HG02610 (cell line): ENCODE results near the gene KLHL40.

ENCODE experiments used
- ATAC-seq: cut with Tn5 transposase; IDR thresholded peaks from one replicate; pipeline ENCODE4 v1.9.1; 2021; ENCODE audit warnings: mild to moderate bottlenecking, moderate library complexity; ENCODE audit not compliant: unreplicated experiment

Gene KLHL40

GRCh38 chr3:42656680-42657610 lies 28.4 kb upstream of the KLHL40 start:
- ATAC-seq: no peak

DNA sequence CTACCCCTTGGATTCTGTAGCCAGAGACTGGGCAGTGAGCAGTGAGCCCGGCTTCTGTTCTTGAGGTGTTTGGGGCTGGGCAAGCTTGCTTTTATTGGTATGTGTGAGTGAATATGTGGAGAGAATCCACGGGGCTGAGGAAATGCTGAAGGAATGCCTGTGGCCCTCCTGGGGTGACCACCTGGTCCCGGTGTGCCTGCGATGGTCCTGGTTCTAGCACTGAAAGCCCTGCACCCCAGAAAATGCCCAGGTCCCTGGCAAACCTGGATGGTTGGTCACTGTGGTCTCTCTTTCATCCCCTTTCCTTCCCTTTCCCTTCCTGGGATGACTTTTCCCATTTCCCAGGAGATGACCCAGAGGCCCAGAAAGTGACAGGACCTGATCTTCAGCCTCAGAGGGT lies 27.7 kb upstream of the KLHL40 start:
- no peak for ATAC-seq

- ATAC-seq: no peak
Measured at GRCh38 chr3:42658091-42658770, 27.1 kb upstream of the KLHL40 start.

DNA sequence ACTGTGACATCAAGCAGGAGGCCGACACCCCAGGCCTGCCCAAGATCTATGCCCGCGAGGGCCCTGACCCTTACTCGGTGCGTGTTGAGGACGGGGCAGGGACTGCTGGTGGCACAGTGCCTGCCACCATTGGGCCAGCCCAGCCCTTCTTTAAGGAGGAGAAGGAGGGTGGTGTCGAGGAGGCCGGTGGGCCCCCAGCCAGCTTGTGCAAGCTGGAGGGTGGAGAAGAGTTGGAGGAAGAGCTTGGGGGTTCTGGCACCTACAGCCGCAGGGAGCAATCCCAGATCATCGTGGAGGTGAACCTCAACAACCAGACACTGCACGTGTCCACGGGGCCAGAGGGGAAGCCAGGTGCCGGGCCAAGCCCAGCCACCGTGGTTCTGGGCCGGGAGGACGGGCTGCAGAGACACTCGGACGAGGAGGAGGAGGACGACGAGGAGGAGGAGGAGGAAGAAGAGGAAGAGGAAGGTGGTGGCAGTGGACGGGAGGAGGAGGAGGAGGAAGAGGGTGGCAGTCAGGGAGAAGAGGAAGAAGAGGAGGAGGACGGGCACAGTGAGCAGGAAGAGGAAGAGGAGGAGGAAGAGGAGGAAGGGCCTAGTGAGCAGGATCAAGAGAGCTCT lies 26.5 kb upstream of the KLHL40 start:
- ATAC-seq: no peak

- ATAC-seq: no peak
Measured at GRCh38 chr3:42659451-42660130, 25.7 kb upstream of the KLHL40 start.

- ATAC-seq: no peak
Measured at GRCh38 chr3:42660131-42660715, 25.1 kb upstream of the KLHL40 start.

DNA sequence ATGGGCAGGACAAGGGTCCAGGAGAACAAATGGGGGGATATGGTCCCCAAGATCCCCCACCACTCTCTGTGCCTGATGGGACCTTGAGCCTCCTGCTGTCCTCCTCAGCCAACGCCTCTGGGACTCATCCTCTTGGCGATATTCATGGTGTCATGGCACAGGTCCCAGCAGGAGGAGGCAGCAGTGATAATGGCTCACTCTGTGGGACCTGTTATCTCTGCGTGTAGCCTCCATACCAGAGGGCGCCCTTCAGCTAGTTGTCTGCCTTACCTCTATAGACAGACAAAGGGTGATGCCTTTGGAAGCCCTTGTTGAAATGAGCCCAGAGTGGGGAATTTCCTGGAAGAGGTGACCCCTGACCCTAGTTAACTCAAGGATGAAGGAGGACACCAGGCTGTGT lies 24.4 kb upstream of the KLHL40 start:
- no peak for ATAC-seq

- ATAC-seq: no peak
Measured at GRCh38 chr3:42661593-42662022, 23.7 kb upstream of the KLHL40 start.

GRCh38 chr3:42662037-42662812 lies 23.1 kb upstream of the KLHL40 start:
- ATAC-seq: no peak

DNA sequence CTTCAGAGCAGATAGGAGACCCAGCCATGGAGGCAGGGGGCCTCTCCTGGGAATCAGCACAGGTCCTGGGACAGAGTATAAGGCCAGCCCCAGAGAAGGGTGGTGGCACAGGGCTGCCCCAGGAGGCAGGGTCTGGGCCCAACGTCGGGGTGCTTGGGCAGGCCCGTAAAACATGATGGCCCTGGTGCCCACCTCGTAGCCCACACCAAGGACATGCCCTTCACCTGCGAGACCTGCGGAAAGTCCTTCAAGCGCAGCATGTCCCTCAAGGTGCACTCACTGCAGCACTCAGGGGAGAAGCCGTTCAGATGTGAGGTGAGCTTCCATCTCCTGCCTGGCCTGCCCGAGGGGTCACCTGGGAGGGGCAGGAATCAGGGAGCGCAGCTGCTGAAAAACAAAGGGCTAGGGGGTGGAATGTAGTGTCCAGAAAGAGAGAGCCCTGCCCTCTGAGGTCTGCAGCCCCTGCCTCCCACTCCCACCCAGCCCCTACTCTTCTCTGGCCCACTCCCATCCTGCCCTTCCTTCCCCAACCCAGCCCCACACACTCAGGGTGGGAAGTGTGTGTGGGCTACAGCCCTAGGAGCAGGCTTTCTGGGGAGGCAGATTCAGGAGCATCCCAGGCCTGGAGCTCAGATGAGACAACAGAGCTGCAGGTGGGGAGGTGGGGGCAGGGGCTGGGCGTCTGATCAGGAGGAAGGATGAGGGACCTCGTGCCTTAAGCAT lies 22.4 kb upstream of the KLHL40 start:
- ATAC-seq: no peak

DNA sequence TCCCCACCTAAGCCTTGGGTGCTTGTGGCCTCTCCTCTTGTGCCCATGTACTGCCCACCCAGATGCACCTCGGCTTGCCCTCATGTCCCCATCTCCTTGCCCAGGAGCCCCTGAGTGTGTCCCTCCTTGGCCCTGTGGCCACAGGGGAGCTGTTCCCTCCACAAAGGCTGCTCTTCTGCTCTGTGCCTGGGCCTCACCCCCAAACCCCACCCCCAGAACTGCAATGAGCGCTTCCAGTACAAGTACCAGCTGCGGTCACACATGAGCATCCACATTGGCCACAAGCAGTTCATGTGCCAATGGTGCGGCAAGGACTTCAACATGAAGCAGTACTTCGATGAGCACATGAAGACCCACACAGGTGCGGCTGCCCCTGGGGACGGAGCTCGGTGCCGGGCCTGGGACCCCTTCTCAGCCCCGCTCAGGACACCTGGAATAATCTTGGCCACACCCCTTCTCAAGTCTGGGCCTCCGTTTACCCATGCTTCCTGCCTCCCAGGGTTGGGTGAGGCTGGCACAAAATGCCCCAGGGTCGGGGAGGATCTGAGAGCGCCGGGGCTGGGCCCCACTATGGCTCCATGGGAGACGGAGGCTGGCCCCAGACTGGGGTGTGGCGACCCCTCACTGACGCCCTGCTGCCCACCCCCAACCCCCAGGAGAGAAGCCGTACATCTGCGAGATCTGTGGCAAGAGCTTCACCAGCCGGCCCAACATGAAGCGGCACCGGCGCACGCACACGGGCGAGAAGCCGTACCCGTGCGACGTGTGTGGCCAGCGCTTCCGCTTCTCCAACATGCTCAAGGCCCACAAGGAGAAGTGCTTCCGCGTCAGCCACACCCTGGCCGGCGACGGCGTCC lies 21.5 kb upstream of the KLHL40 start:
- no peak for ATAC-seq

GRCh38 chr3:42664438-42664803 lies 20.9 kb upstream of the KLHL40 start:
- ATAC-seq: no peak

- ATAC-seq: no peak
Measured at GRCh38 chr3:42665050-42665878, 20.1 kb upstream of the KLHL40 start.

- no peak for ATAC-seq
Measured at GRCh38 chr3:42666022-42666421, 19.3 kb upstream of the KLHL40 start.

- ATAC-seq: no peak
Measured at GRCh38 chr3:42666577-42666998, 18.7 kb upstream of the KLHL40 start.

DNA sequence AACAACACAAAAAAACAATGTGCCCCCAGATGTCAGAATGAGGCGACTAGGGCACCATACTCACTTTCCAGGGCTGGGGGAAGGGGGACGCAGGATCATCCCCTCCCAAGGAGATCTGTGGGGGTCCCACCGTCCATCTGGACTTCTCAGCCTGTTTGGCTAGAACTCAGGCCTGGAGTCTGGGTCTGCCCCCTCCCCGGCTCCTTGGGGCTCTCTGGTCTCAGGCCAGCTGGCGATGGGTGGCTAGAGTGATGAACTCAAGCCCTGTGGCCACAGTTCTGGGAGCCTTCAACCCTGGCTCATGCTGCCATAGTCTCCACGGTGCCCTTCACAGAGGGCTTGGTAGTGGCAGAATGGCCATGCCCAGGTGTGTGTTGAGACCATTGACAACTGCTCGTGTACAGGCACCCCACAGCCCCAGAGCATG lies 18.2 kb upstream of the KLHL40 start:
- no peak for ATAC-seq
